ENCODE results near the gene IGFALS. TPM values are rescaled to one million over a fixed set of nuclear protein-coding genes. Genes with fewer than 3 reads are reported as not detected.

The IGFALS gene
- not detected for total RNA-seq (ENCODE audit: unreplicated experiment)
- long read RNA-seq = 0 reads

- Mint-ChIP-seq H3K4me3 (ENCODE audit: unreplicated experiment) (no peak within 1 kb of the TSS), H3K9me3 (ENCODE audit: unreplicated experiment) (no peaks in the 10 kb centered on the region), H3K27ac (ENCODE audit: unreplicated experiment) (no peak within 1 kb of the TSS), H3K36me3 (ENCODE audit: low read depth, unreplicated experiment) (peaks cover 8% of the 10 kb centered on the region), H3K4me1 (ENCODE audit: unreplicated experiment) (no peaks in the 10 kb centered on the region), H3K27me3 (ENCODE audit: unreplicated experiment) (no peaks in the 10 kb centered on the region)
- no peak for DNase-seq (ENCODE audit: low spot score)
- no peak for TF ChIP-seq CTCF (IDR thresholded peaks at IDR 0.05; ENCODE audit: unreplicated experiment)
Measured at GRCh38 chr16:1793578-1794220, at the start of gene IGFALS. Gene IGFALS (minus strand): TSS chr16:1793705. CDS start chr16:1793652, 53 bp downstream.

DNA sequence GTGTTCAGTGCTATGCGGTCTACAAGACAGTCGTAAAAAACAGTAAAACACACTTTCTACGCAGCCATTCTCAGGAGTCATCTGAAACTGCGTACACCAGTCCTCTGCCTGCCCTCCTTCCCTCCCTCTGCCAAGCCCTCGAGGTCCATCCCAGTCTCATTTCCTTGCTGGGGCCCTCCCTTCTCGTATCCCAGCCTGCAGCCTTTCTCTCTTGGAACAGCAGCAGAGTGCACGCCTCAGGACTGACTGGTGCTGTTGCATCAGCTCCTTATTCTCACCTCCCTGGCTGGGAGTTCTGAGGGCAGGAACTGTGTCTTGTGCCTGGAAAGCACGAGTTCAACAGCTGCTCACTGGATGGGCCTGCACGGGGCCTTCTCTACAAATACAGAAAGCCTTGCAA lies 46.0 kb upstream of the IGFALS start:
- Mint-ChIP-seq H3K9me3 (ENCODE audit: unreplicated experiment) (no peaks in the 10 kb centered on the region), H3K27ac (ENCODE audit: unreplicated experiment) (no peak overlapping the region), H3K27me3 (ENCODE audit: unreplicated experiment) (no peaks in the 10 kb centered on the region), H3K4me3 (ENCODE audit: unreplicated experiment) (no peak overlapping the region), H3K4me1 (ENCODE audit: unreplicated experiment) (no peaks in the 10 kb centered on the region), H3K36me3 (ENCODE audit: low read depth, unreplicated experiment) (no peaks in the 10 kb centered on the region)
- no peak for DNase-seq (ENCODE audit: low spot score)
- TF ChIP-seq CTCF (IDR thresholded peaks at IDR 0.05; ENCODE audit: unreplicated experiment) = no peak

GRCh38 chr16:1834096-1834495 lies 40.6 kb upstream of the IGFALS start:
- Mint-ChIP-seq H3K9me3 (ENCODE audit: unreplicated experiment) (no peaks in the 10 kb centered on the region), H3K27me3 (ENCODE audit: unreplicated experiment) (no peaks in the 10 kb centered on the region), H3K36me3 (ENCODE audit: low read depth, unreplicated experiment) (peaks cover 5% of the 10 kb centered on the region), H3K27ac (ENCODE audit: unreplicated experiment) (no peak overlapping the region), H3K4me3 (ENCODE audit: unreplicated experiment) (no peak overlapping the region), H3K4me1 (ENCODE audit: unreplicated experiment) (peaks cover 1% of the 10 kb centered on the region)
- no peak for TF ChIP-seq CTCF (IDR thresholded peaks at IDR 0.05; ENCODE audit: unreplicated experiment)
- no peak for DNase-seq (ENCODE audit: low spot score)

- Mint-ChIP-seq H3K9me3 (ENCODE audit: unreplicated experiment) (no peaks in the 10 kb centered on the region), H3K27ac (ENCODE audit: unreplicated experiment) (no peak overlapping the region), H3K36me3 (ENCODE audit: low read depth, unreplicated experiment) (peaks cover 5% of the 10 kb centered on the region), H3K4me1 (ENCODE audit: unreplicated experiment) (peaks cover 7% of the 10 kb centered on the region), H3K4me3 (ENCODE audit: unreplicated experiment) (no peak overlapping the region), H3K27me3 (ENCODE audit: unreplicated experiment) (no peaks in the 10 kb centered on the region)
- no peak for TF ChIP-seq CTCF (IDR thresholded peaks at IDR 0.05; ENCODE audit: unreplicated experiment)
- no peak for DNase-seq (ENCODE audit: low spot score)
Measured at GRCh38 chr16:1832838-1833454, 39.4 kb upstream of the IGFALS start.

Data from endothelial cell (in vitro differentiated cells).